ENCODE measurements around the gene TMPRSS12. TPM values are rescaled to one million over a fixed set of nuclear protein-coding genes. Genes with fewer than 3 reads are reported as not detected.
A peak's percentile ranks its signal among the peaks of the same experiment; 100 is the strongest.

Gene TMPRSS12
- total and polyA plus RNA-seq, 2 experiments from 2014 or later, result not detected

DNA sequence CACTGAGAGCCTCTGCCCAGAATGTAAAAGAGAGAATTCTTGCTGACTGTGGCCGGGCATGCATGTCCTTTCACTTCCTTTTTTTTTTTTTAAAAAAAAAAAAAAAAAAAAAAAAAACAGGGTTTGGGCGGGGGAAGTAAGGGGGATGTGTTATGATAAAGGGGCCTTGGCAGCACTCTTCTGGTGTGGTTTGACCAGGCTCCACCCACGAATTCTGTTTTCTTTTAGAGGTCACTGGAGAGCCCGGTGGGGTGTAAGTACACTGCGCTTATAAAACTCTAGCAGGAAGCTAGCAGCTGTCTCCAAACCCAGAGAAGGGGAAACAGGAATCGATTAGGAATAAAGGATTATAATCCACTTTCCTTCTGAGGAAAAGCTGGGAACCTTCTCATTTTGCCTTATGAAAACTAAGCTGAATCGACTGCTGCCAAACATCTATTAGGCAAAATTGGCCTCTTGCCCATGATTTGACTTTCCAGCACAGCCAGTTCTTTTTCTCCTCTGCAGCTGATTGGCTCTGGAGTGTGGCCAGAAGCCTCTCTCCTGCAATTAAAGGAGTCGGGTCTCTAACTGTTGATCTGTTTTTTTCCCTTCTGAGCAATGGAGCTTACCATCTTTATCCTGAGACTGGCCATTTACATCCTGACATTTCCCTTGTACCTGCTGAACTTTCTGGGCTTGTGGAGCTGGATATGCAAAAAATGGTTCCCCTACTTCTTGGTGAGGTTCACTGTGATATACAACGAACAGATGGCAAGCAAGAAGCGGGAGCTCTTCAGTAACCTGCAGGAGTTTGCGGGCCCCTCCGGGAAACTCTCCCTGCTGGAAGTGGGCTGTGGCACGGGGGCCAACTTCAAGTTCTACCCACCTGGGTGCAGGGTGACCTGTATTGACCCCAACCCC is 82.0 kb downstream of the TMPRSS12 start (continued):
- TF ChIP-seq NANOG (IDR thresholded peaks at IDR 0.05; ENCODE audit: borderline replicate concordance), result peak; percentile 4; the same call in 1 of the 2 replicates
- TF ChIP-seq ZNF114 (CRISPR knock-in tag; IDR thresholded peaks at IDR 0.05), result no peak
- no peak for TF ChIP-seq JUNB (IDR thresholded peaks at IDR 0.05; ENCODE audit: unreplicated experiment)
- 0 out of 2 replicates have a peak, but pooled peaks have one; percentile 7 for TF ChIP-seq ZNF331 (CRISPR knock-in tag; IDR thresholded peaks at IDR 0.05; ENCODE audit: low read depth)
- TF ChIP-seq EZH2phosphoT487 (IDR thresholded peaks at IDR 0.05; ENCODE audit: unreplicated experiment), result no peak
- TF ChIP-seq, protein P1, sequence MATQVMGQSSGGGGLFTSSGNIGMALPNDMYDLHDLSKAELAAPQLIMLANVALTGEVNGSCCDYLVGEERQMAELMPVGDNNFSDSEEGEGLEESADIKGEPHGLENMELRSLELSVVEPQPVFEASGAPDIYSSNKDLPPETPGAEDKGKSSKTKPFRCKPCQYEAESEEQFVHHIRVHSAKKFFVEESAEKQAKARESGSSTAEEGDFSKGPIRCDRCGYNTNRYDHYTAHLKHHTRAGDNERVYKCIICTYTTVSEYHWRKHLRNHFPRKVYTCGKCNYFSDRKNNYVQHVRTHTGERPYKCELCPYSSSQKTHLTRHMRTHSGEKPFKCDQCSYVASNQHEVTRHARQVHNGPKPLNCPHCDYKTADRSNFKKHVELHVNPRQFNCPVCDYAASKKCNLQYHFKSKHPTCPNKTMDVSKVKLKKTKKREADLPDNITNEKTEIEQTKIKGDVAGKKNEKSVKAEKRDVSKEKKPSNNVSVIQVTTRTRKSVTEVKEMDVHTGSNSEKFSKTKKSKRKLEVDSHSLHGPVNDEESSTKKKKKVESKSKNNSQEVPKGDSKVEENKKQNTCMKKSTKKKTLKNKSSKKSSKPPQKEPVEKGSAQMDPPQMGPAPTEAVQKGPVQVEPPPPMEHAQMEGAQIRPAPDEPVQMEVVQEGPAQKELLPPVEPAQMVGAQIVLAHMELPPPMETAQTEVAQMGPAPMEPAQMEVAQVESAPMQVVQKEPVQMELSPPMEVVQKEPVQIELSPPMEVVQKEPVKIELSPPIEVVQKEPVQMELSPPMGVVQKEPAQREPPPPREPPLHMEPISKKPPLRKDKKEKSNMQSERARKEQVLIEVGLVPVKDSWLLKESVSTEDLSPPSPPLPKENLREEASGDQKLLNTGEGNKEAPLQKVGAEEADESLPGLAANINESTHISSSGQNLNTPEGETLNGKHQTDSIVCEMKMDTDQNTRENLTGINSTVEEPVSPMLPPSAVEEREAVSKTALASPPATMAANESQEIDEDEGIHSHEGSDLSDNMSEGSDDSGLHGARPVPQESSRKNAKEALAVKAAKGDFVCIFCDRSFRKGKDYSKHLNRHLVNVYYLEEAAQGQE (IDR thresholded peaks at IDR 0.05; ENCODE audit: unreplicated experiment), result no peak
- TF ChIP-seq POLR2AphosphoS5 (IDR thresholded peaks at IDR 0.05; ENCODE audit: low read depth), result peak; percentile 15; the same call in 1 of the 2 replicates
- TF ChIP-seq, protein P2, sequence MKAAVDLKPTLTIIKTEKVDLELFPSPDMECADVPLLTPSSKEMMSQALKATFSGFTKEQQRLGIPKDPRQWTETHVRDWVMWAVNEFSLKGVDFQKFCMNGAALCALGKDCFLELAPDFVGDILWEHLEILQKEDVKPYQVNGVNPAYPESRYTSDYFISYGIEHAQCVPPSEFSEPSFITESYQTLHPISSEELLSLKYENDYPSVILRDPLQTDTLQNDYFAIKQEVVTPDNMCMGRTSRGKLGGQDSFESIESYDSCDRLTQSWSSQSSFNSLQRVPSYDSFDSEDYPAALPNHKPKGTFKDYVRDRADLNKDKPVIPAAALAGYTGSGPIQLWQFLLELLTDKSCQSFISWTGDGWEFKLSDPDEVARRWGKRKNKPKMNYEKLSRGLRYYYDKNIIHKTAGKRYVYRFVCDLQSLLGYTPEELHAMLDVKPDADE (IDR thresholded peaks at IDR 0.05), result no peak
- TF ChIP-seq EZH2 (IDR thresholded peaks at IDR 0.05; ENCODE audit: low read depth, unreplicated experiment), result no peak

- Histone ChIP-seq H3K27me3 (ENCODE audit: insufficient read depth) (no peaks in the 10 kb centered on the region), H3F3A (replicated peaks; ENCODE audit: low read depth) (0 out of 2 replicates have a peak, but pooled peaks cover 16% of the 10 kb centered on the region), H3K4me3 (peak overlapping the region; percentile 63), H3K79me2 (replicated peaks; ENCODE audit: insufficient read depth) (peaks cover 48% of the 10 kb centered on the region), H3K9me2 (ENCODE audit: insufficient read depth) (no peaks in the 10 kb centered on the region), H4K20me1 (replicated peaks; ENCODE audit: insufficient read depth) (no peaks in the 10 kb centered on the region), H3K36me3 (ENCODE audit: insufficient read depth) (no peaks in the 10 kb centered on the region), H3K27ac (ENCODE audit: low read depth) (no peak overlapping the region), H3K4me1 (ENCODE audit: insufficient read depth) (peaks cover 69% of the 10 kb centered on the region), H3K4me2 (peak overlapping the region; percentile 91), H2AFZ (no peak overlapping the region)
- Mint-ChIP-seq H3K4me3 (peak overlapping the region; percentile 82), H3K36me3 (ENCODE audit: low read depth) (peaks cover 6% of the 10 kb centered on the region; the same call in 1 of the 3 replicates), H3K27me3 (ENCODE audit: insufficient read depth, low read depth, poor library complexity) (peaks cover 4% of the 10 kb centered on the region), H3K9me3 (no peaks in the 10 kb centered on the region), H3K4me1 (peaks cover 47% of the 10 kb centered on the region), H3K27ac (peak overlapping the region; percentile 76; the same call in 1 of the 2 replicates)
- no peak for TF ChIP-seq EZH2 (IDR thresholded peaks at IDR 0.05; ENCODE audit: low read depth, unreplicated experiment)
- 0 out of 2 replicates have a peak, but pooled peaks have one; percentile 1 for TF ChIP-seq POLR2AphosphoS5 (IDR thresholded peaks at IDR 0.05; ENCODE audit: low read depth)
- DNase-seq (ENCODE audit: low spot score) (peak; percentile 38), ATAC-seq (peak; percentile 55)
Measured at GRCh38 chr12:50925342-50925651, 82.6 kb downstream of the TMPRSS12 start.
